Measurements from ENCODE around the gene IL1RL2. TPM values are rescaled to one million over a fixed set of nuclear protein-coding genes. Genes with fewer than 3 reads are reported as not detected.

The IL1RL2 gene
- total RNA-seq (1.4 TPM), polyA plus RNA-seq (ENCODE audit: insufficient read depth, low read depth, low replicate concordance) (1.8 TPM)
- long read RNA-seq, donor 1 = 0 reads
- long read RNA-seq, donor 2 = 0 reads
- long read RNA-seq, donor 3 = 0 reads
- long read RNA-seq, donor 4 = 0 reads
- long read RNA-seq, donor 5 = 0 reads
- long read RNA-seq, donor 6 = 0 reads
- long read RNA-seq, donor 7, partial matches to known transcripts = 0 of 1 reads
- long read RNA-seq, donor 7, other reads (novel, unspliced or antisense) = 1 of 1 reads
- long read RNA-seq, donor 8 = 0 reads
- long read RNA-seq, donor 9 = 0 reads
- long read RNA-seq, donor 10 = 0 reads

DNA sequence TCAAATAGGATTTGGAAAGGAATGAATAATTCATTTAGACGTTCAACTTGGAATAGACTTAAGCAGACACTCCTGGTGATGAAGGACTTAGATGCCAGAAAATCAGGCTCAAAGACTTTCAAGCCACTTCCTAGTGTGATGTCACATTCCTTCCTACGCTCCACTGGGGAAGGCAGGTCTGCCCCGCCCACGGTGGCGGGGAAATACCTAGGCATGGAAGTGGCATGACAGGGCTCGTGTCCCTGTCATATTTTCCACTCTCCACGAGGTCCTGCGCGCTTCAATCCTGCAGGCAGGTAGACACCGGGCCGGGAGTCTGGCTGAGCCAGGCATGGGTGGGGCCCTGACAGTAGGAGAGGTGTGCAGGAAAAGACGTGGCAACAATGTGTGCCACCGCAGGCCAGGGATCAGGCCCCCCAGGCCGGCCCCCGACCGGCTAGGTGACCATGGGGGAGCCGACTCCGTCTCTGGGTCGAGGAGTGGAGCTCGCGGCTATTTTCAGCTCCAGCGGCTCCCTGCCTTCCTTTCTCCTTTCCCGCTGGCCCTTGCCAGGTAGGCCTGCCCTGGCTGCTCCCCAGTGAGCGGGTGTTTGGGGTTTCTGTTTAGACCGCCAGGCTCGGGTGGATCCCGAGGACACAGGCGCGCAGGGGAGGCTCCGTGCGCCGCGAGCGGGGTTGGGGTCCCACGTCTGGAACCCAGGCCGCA, at the start of gene IL1RL2:
TSS of gene IL1RL2 (plus strand) at position 233 of the 705 bp plus-strand sequence. CDS start 845 bp downstream, outside the sequence.
- no peak for FAIRE-seq
- TF ChIP-seq, protein P1, sequence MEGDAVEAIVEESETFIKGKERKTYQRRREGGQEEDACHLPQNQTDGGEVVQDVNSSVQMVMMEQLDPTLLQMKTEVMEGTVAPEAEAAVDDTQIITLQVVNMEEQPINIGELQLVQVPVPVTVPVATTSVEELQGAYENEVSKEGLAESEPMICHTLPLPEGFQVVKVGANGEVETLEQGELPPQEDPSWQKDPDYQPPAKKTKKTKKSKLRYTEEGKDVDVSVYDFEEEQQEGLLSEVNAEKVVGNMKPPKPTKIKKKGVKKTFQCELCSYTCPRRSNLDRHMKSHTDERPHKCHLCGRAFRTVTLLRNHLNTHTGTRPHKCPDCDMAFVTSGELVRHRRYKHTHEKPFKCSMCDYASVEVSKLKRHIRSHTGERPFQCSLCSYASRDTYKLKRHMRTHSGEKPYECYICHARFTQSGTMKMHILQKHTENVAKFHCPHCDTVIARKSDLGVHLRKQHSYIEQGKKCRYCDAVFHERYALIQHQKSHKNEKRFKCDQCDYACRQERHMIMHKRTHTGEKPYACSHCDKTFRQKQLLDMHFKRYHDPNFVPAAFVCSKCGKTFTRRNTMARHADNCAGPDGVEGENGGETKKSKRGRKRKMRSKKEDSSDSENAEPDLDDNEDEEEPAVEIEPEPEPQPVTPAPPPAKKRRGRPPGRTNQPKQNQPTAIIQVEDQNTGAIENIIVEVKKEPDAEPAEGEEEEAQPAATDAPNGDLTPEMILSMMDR (IDR thresholded peaks at IDR 0.05; ENCODE audit: borderline replicate concordance, extremely low read depth, insufficient read depth) = no peak
- peak within 1 kb of the TSS in 2 of 3 donors; percentile 55 to 72 for H3K9ac ChIP-seq (ENCODE audit: low read length in 3 of 3)
- H3K36me3 ChIP-seq (ENCODE audit: control insufficient read depth in 2 of 3, insufficient read depth in 3 of 3, low read length in 3 of 3) = no peaks in the 10 kb centered on the region
- H3K9me3 ChIP-seq (ENCODE audit: control insufficient read depth in 2 of 3, insufficient read depth in 1 of 3, low read length in 3 of 3) = no peaks in the 10 kb centered on the region
- intact Hi-C loops (cut with DNase I) = no loop called here
- peaks cover 0 to 9% (median 2%) of the 10 kb centered on the region in 3 donors for H3K4me1 ChIP-seq (ENCODE audit: control insufficient read depth in 2 of 3, insufficient read depth in 2 of 3, low read depth in 1 of 3, low read length in 3 of 3)
- peak in 4 of 5 donors; percentile 29 to 88 (median 40) for DNase-seq
- H3K27me3 ChIP-seq (ENCODE audit: control insufficient read depth, insufficient read depth, low read length) = no peaks in the 10 kb centered on the region
- H3K4me3 ChIP-seq (ENCODE audit: low read length in 3 of 3) = peak within 1 kb of the TSS; percentile 50 to 74 (median 61)
- H3K27ac ChIP-seq (ENCODE audit: low read depth in 2 of 2, low read length in 2 of 2) = peak within 1 kb of the TSS; percentile 66 to 67

DNA sequence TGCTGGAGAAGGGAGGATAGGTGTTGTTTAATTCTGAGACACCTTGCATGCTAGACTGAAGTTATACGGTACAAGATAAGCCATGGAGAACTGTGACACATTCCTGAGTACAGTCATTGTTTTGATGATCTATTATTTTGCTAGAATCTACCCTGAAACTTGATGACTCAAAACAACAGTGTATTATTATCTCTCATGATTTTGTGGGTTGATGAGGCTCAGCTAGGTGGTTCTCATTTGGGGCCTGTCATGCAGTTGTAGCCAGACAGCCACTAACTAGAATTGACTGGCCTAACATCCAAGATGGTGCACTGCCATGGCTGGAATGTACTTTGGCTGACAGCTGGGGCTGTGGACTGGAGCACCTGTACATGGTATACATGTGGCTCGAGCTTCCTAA, 49.7 kb upstream of the IL1RL2 start:
- intact Hi-C loops (cut with DNase I) = no loop called here
- Histone ChIP-seq H3K9ac (ENCODE audit: low read length in 3 of 3) (no peak overlapping the region), H3K36me3 (ENCODE audit: control insufficient read depth in 2 of 3, insufficient read depth in 3 of 3, low read length in 3 of 3) (no peaks in the 10 kb centered on the region), H3K9me3 (ENCODE audit: control insufficient read depth in 2 of 3, insufficient read depth in 1 of 3, low read length in 3 of 3) (no peaks in the 10 kb centered on the region), H3K27me3 (ENCODE audit: control insufficient read depth, insufficient read depth, low read length) (no peaks in the 10 kb centered on the region), H3K27ac (ENCODE audit: low read depth in 2 of 2, low read length in 2 of 2) (no peak overlapping the region), H3K4me3 (ENCODE audit: low read length in 3 of 3) (no peak overlapping the region), H3K4me1 (ENCODE audit: control insufficient read depth in 2 of 3, insufficient read depth in 2 of 3, low read depth in 1 of 3, low read length in 3 of 3) (peaks cover 4 to 6% (median 4%) of the 10 kb centered on the region in 3 donors)
- no peak for DNase-seq
- FAIRE-seq = no peak
- TF ChIP-seq, protein P1 (IDR thresholded peaks at IDR 0.05; ENCODE audit: borderline replicate concordance, extremely low read depth, insufficient read depth) = no peak

GRCh38 chr2:102138331-102138730, 48.5 kb upstream of the IL1RL2 start:
- Histone ChIP-seq H3K9me3 (ENCODE audit: control insufficient read depth in 2 of 3, insufficient read depth in 1 of 3, low read length in 3 of 3) (no peaks in the 10 kb centered on the region), H3K27ac (ENCODE audit: low read depth in 2 of 2, low read length in 2 of 2) (no peak overlapping the region), H3K9ac (ENCODE audit: low read length in 3 of 3) (no peak overlapping the region), H3K4me1 (ENCODE audit: control insufficient read depth in 2 of 3, insufficient read depth in 2 of 3, low read depth in 1 of 3, low read length in 3 of 3) (peaks cover 4 to 6% (median 4%) of the 10 kb centered on the region in 3 donors), H3K36me3 (ENCODE audit: control insufficient read depth in 2 of 3, insufficient read depth in 3 of 3, low read length in 3 of 3) (no peaks in the 10 kb centered on the region), H3K4me3 (ENCODE audit: low read length in 3 of 3) (no peak overlapping the region), H3K27me3 (ENCODE audit: control insufficient read depth, insufficient read depth, low read length) (no peaks in the 10 kb centered on the region)
- DNase-seq (no peak), FAIRE-seq (no peak)
- intact Hi-C loops (cut with DNase I) = no loop called here
- TF ChIP-seq, protein P1 (IDR thresholded peaks at IDR 0.05; ENCODE audit: borderline replicate concordance, extremely low read depth, insufficient read depth) = no peak

Data from kidney (tissue), 22 donors.